Stomach (tissue), 9 donors: ENCODE data around the gene EFCAB13. TPM values are rescaled to one million over a fixed set of nuclear protein-coding genes. Genes with fewer than 3 reads are reported as not detected.

Source experiments
- DNase-seq, 2 donors: peaks; one replicate each; pipeline versions ENCODE4 v3.0.0 to v3.0.0-alpha.2; 2013 to 2019
- H3K27ac ChIP-seq, 5 donors: fragments of 200-600 bp in 4 of 5; sonication (generic) in 4 of 5; one replicate each; pipeline ENCODE4 v1.5.1; 2013 to 2019; ENCODE audit warnings: mild to moderate bottlenecking in 1 of 5, moderate library complexity in 1 of 5
- H3K27me3 ChIP-seq, 3 donors: fragments of 200-600 bp; sonication (generic); one replicate each; pipeline ENCODE4 v1.5.1; 2017 to 2019; ENCODE audit warnings: mixed run types in 1 of 3
- H3K36me3 ChIP-seq, 4 donors: fragments of 200-600 bp; sonication (generic); 1 replicate in 3 of 4; 2 replicates in 1 of 4; pipeline ENCODE4 v1.5.1; 2016 to 2019
- H3K4me1 ChIP-seq, 4 donors: fragments of 200-600 bp; sonication (generic); one replicate each; pipeline ENCODE4 v1.5.1; 2016 to 2019
- H3K4me3 ChIP-seq, 4 donors: fragments of 200-600 bp; sonication (generic) in 3 of 4; one replicate each; pipeline ENCODE4 v1.5.1; 2016 to 2019; ENCODE audit warnings: mild to moderate bottlenecking in 1 of 4
- H3K9me3 ChIP-seq, 4 donors: fragments of 200-600 bp; sonication (generic); one replicate each; pipeline ENCODE4 v1.5.1; 2016 to 2019
- CTCF ChIP-seq, 7 experiments: fragments of 450-650 bp in 4 of 7; fragments of 200-600 bp in 3 of 7; sonication (generic) in 3 of 7; IDR thresholded peaks; one replicate each; pipeline ENCODE4 v1.5.1; 2016 to 2019; ENCODE audit warnings: antibody characterized with exemption in 7 of 7, control low read depth in 2 of 7, mild to moderate bottlenecking in 1 of 7
- EP300 ChIP-seq: sonication (generic); formaldehyde crosslinking; IDR thresholded peaks from one replicate; pipeline ENCODE4 v1.6.1; 2017; ENCODE audit warnings: antibody characterized with exemption
- POLR2A ChIP-seq, 4 donors: fragments of 450-650 bp; IDR thresholded peaks; one replicate each; pipeline ENCODE4 v1.6.1; 2016; ENCODE audit warnings: antibody characterized with exemption in 4 of 4, control low read depth in 2 of 4, mild to moderate bottlenecking in 1 of 4, moderate library complexity in 1 of 4
- POLR2AphosphoS5 ChIP-seq, 3 donors: sonication (generic); formaldehyde crosslinking; IDR thresholded peaks; one replicate each; pipeline ENCODE4 v1.6.1; 2016; ENCODE audit warnings: antibody characterized with exemption in 3 of 3
- WGBS, 5 donors: extraction: QIAGEN DNeasy Blood & Tissue Kit in 3 of 5; methylation state at CpG; one replicate each; pipeline versions ENCODE4 v1.1.5 to v1.1.7; 2013 to 2018; 5-methylcytosine and 5-hydroxymethylcytosine counted together
- intact Hi-C: fragments of 100-400 bp; cut with DNase I; formaldehyde crosslinking; loops from one replicate; pipeline ENCODE4 v1.15.1; 2023; ENCODE audit warnings: low total_unique reads
- polyA plus RNA-seq, 3 donors: library from polyadenylated mRNA; stranded (reverse); fragments of 200-250 nt; gene quantifications; one replicate each; pipeline ENCODE4 v1.2.3, GENCODE V29; 2013
- total RNA-seq, 5 donors: library from RNA; depleted of rRNA; stranded (reverse); fragments of >200 nt; gene quantifications; one replicate each; pipeline versions ENCODE4 v1.1.0 to v1.2.3, GENCODE V29; 2014 to 2016
- donor health status: healthy with polysubstance abuse.
- donor health status: Bipolar disorder and iron deficiency.
- donor health status: healthy.

Gene EFCAB13
- total and polyA plus RNA-seq, 8 donors: 0.29 to 27.0 (median 4.6) TPM

DNA sequence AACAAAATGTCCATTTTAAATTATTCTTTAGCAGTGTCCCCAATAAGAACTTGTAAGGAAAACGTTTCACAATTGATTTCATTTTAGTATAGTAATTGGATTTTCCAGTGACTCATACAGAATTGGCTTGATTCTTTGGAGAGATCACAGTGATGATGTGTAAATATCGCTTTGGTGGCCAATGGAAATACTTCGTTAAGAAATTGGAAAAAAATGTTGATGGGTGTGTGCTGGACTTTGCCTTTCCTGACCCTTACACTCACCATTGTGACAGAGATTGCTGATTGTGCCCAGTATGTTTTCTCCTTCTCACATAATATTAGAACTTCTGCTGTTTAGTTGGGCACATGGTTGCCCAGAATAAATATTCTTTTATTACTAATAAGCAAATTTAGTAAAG is 7.4 kb upstream of the EFCAB13 start:
- Histone ChIP-seq H3K9me3 (no peaks in the 10 kb centered on the region), H3K27ac (peak overlapping the region in 4 of 5 donors; percentile 38 to 75 (median 68)), H3K36me3 (peaks cover 0 to 4% (median 0%) of the 10 kb centered on the region in 4 donors), H3K4me1 (peaks cover 0 to 25% (median 5%) of the 10 kb centered on the region in 4 donors), H3K27me3 (no peaks in the 10 kb centered on the region), H3K4me3 (no peak overlapping the region)
- intact Hi-C loops: no loop called here
- 15 to 27% (median 21%) methylated on average over 3 of the region's 3 CpGs for WGBS, 5 donors
- TF ChIP-seq POLR2AphosphoS5 (IDR thresholded peaks at IDR 0.05) (peak in 1 of 3 donors; percentile 46), POLR2A (IDR thresholded peaks at IDR 0.05) (no peak)
- DNase-seq: peak in 1 of 2 donors; percentile 53

DNA sequence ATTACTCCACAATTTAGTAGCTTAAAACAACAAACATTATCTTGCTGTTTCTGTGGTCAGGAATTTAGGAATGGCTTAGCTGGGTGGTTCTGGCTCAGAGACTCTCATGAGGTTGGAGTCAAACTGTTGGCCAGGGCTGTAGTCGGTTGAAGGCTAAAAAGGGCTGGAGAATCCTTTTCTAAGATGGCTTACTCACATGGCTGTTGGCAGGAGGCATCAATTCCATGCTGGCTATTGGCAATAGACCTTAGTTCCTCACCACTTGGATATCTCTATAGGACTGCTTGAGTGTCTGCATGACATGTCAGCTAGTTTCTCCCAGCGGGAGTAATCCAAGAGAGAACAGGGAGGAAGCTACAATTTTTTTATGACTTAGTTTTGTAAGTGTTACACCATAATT is 6.6 kb upstream of the EFCAB13 start:
- Histone ChIP-seq H3K4me1 (peaks cover 0 to 25% (median 5%) of the 10 kb centered on the region in 4 donors), H3K4me3 (no peak overlapping the region), H3K27me3 (no peaks in the 10 kb centered on the region), H3K9me3 (no peaks in the 10 kb centered on the region), H3K27ac (peak overlapping the region in 3 of 5 donors; percentile 62 to 75 (median 74)), H3K36me3 (no peaks in the 10 kb centered on the region)
- intact Hi-C loops: no loop called here
- no peak for DNase-seq
- TF ChIP-seq EP300: no peak
- TF ChIP-seq CTCF (IDR thresholded peaks at IDR 0.05): no peak
- no peak for TF ChIP-seq POLR2A (IDR thresholded peaks at IDR 0.05)
- no peak for TF ChIP-seq POLR2AphosphoS5 (IDR thresholded peaks at IDR 0.05)
- 68 to 80% (median 77%) methylated on average over 2 of the region's 2 CpGs for WGBS, 5 donors

DNA sequence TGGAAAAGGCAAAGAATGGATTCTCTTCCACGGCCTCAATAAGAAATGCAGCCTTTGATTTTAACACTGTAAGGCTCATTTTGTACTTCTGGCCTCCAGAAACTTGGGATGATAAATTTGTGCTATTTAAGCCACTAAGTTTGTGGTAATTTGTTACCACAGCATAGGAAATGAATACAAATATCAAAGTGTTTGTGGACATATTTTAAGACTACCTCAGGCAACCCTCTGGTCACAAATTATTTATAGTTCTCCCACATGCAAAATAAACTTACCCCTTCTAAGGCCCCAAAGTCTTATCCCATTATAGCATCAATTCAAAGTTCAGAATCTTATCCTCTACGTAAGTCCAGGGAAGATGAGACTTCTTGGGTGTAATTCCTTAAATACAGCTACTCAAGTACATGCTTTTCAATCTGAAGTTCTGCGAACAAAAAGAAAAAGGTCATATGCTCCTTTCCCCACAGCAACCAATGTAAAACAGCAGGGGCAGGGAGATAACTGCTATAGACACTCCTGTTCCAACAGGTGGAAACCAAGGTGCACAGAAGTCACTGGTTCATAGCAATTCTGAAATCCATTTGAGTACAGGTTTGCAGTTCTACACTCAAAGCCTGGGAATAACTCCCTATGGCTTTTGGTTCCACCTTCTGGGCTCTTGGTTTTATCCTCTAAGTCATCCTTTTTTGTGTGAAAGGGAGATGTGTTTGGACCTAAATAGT is 5.4 kb upstream of the EFCAB13 start:
- intact Hi-C loops: no loop called here
- no peak for TF ChIP-seq CTCF (IDR thresholded peaks at IDR 0.05)
- TF ChIP-seq EP300: no peak
- no peak for TF ChIP-seq POLR2A (IDR thresholded peaks at IDR 0.05)
- Histone ChIP-seq H3K27me3 (no peaks in the 10 kb centered on the region), H3K36me3 (no peaks in the 10 kb centered on the region), H3K27ac (peak overlapping the region in 1 of 5 donors; percentile 4), H3K9me3 (no peaks in the 10 kb centered on the region), H3K4me3 (no peak overlapping the region), H3K4me1 (peaks cover 0 to 36% (median 10%) of the 10 kb centered on the region in 4 donors)
- DNase-seq: no peak
- 85 to 93% (median 90%) methylated on average over 3 of the region's 3 CpGs for WGBS, 5 donors

- Histone ChIP-seq H3K27ac (no peak overlapping the region), H3K27me3 (no peaks in the 10 kb centered on the region), H3K4me1 (peaks cover 0 to 27% (median 8%) of the 10 kb centered on the region in 4 donors), H3K4me3 (no peak overlapping the region), H3K9me3 (no peaks in the 10 kb centered on the region), H3K36me3 (no peaks in the 10 kb centered on the region)
- no peak for DNase-seq
- TF ChIP-seq CTCF (IDR thresholded peaks at IDR 0.05): no peak
- no peak for TF ChIP-seq POLR2A (IDR thresholded peaks at IDR 0.05)
- TF ChIP-seq POLR2AphosphoS5 (IDR thresholded peaks at IDR 0.05): no peak
- TF ChIP-seq EP300: no peak
- WGBS, 5 donors: 75 to 86% (median 85%) methylated on average over 5 of the region's 5 CpGs
- intact Hi-C loops: no loop called here
These were observed 2.8 kb upstream of the EFCAB13 start for GRCh38 chr17:47320879-47321502.
